CD4-positive, alpha-beta T cell treated with Interferon gamma for 1 hour (primary cell): ENCODE results near the gene PDP2.
"Not testable (repeated sequence)": the region's sequence is repeated elsewhere in the genome, so short reads cannot be mapped to it uniquely, and the experiment has no call there.

ENCODE experiments used
- DNase-seq: peaks from one replicate; pipeline ENCODE4 v3.0.0-alpha.2; 2020

PDP2 gene

DNA sequence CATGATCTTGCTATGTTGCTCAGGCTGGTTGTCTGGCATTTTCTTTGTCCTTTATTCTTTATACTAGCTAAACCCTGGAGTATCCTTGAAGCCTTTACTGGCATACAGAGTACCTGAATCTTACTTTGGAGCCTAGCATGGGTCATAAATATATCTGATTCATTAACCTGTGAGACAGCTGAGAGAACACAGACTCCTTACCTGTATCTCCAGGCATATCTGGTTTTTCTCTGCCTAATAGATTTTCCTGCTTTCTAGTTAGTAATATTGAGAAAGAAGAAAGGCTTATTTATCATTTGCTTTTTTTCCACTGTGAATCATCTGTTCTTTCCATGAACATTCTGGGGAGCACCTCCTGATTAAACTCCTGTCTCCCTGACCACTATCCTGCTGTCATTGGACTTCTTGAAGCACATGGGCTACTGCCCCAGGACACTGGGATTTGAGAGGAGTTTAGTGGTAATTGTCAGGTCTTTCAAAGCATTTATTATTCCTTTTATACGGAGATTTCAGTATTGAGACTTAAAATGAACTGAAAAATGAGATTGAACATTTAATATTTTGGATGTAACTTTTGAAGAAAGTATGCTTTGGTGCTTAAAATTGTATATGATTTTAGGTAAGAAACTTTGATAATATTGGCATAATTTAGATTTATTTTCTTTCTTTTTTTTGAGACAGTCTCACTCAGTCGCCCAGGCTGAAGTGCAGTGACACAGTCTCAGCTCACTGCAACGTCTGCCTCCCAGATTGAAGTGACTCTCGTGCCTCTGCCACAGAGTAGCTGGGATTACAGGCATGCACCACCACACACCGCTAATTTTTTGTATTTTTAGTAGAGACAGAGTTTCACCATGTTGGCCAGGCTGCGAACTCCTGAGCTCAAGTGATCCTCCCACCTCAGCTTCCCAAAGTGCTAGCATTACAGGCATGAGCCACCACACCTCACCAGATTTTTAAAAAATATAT, 8.6 kb downstream of the PDP2 start:
- no peak for DNase-seq

DNA sequence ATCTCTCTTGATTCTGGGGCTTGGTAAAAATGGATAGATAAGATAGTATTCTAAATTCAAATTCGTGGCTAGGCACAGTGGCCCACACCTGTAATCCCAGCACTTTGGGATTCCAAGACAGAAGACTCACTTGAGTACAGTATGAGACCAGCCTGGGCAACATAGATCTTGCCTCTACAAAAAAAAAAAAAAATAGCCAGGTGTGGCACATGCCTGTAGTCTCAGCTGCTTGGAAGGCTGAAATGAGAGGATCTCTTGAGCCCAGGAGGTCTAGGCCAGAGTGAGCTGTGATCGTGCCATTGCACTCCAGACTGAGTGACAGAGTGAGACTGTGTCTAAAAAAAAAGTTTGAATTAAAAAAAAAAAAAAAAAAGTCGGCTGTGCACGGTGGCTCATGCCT, 9.3 kb downstream of the PDP2 start:
- DNase-seq = no peak

DNA sequence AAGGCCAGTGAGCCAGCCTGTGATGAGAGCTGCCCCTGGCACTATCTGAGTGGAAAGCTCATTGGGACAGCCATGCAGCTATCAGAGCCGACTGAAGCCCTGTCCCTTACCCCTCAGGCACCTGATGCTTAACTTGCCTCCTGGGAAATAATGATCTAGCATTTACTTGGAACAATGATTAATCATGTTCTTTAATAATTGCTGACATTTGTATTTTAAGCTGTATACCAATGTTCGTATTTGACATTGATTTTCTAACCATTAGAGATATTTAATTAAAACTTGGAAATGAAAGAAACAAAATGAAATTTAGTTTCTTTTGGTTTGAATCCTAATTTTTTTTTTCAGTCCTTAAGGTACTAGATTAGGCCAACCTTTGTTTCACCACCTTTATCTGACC, 10.5 kb downstream of the PDP2 start:
- DNase-seq = no peak

DNA sequence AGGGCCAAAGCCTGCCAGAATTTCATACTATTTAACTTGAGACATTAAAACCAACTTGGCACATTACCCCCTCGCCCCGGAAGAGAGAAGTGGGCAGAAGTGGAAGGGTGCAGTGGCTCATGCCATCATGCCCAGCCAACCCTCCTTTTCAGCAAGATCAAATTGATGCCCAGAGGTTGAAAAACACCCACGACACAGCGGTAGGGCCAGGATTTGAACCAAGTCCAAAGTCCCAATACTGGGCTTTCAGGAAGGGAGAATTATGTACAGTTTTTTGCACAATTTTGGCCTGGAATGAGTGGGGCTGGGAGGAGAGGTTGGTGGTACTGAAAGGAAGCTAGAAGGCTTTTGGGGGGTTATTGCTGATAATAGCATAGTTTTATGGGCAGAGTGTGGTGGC, 11.0 kb downstream of the PDP2 start:
- DNase-seq = no peak

DNA sequence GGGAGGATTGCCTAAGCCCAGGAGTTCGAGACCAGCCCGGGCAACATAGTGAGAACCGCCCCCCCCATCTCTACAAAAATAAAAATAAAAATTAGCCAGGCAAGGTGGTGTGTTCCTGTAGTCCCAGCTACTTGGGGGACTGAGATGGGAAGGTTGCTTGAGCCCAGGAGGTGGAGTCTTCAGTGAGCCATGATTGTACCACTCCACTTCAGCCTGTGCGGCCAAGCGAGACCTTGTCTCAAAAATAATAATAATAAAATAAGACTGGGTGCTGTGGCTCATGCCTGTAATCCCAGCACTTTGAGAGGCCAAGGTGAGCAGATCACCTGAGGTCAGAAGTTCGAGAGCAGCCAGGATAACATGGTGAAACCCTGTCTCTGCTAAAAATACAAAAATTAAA, 11.5 kb downstream of the PDP2 start:
- DNase-seq = no peak

DNA sequence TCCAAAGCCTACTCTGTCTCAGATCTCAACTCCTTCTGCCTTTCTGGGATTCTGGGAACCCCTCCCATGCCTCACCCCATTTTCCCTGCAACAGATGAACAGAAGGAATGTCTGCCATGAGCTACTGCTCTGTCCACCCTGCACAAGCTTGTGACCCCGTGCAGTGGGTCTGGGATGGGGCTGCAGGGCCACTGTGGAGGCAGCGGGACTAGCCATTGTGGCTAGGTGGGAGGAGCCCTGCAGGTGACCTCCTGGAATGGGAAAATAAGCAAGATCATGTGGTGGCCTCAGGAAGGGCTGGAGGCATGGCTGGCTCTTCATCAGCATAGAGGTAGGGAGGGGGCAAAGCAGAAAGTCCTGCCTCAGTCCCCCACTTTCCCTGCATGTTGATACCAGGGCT, 13.7 kb downstream of the PDP2 start:
- DNase-seq = no peak

DNA sequence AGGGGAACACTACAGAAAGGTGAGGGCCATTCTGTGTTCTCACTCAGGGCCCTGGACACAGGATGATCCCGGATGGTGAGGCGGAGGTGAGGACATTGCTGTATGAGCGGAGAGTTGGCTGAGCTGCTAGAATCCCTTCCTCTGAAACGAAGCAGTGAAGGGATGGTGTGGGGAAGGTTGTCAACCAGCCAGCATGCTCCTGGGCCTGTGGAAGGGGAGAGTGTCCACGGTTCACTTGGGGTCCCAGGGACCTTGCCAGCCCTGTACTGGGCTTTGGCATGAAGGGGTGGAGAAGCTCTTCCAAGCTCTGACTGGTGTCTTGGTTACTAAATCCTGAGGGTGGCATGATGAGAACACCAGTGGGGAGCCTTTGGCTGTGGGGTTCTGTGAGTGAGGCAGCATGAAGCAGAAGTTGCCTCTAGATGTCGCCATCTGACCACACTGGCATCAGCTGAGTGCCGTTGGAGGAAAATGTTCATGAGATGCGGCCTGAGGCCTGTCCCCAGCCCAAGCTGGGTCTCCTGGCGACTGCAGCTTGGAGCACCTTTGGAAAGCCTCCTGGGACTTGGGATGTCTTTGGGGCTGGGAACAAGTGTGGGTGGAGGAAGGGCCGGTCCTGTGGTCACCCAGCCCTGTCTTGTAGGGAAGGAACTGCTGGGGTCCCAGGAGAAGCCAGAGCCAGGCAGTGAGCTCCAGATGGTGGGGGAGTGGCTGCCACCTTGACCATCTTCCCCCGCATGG, 14.8 kb downstream of the PDP2 start:
- DNase-seq = peak; percentile 48

DNA sequence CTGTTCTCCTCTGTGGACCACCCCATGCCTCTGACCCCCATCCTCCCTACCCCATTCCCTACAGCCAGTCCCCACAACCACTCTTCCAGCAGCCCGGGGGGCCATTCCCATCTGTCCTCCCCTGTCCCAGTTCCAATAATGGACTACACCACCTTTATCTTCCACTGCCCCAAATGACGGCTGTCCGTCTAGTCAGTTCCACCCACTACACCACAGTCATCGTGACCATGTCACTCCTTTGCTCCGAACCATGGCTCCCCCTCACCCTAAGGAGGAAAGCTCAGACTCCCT, 15.3 kb downstream of the PDP2 start:
- DNase-seq = no peak

DNA sequence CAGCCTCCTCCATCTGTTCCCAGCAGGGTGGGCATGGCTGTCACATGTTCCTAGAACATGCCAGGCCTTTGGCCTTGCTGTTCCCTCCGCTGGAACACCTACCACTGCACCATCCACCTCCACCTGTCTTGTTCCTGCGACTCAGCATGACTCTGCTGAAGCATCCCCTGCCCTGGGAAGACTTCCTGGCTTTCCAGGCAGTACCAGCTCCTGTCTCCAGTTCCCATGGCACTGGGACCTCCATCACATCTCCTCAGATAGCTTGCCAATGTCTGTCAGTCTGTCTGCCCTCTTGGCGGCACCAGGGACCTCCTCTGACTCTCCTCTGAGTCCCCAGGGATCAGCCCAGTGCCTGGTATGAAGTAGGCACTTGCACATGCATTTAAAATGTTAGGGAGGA, 15.7 kb downstream of the PDP2 start:
- DNase-seq = no peak

DNA sequence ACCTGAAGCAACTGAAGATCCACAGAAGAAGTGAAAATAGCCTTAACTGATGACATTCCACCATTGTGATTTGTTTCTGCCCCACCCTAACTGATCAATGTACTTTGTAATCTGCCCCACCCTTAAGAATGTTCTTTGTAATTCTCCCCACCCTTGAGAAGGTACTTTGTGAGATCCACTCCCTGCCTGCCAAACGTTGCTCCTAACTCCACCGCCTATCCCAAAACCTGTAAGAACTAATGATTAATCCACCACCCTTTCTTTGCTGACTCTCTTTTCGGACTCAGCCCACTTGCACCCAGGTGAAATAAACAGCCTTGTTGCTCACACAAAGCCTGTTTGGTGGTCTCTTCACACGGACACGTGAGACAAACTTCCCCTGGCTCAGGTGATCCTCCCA, 16.4 kb downstream of the PDP2 start:
- not testable (repeated sequence) for DNase-seq

DNA sequence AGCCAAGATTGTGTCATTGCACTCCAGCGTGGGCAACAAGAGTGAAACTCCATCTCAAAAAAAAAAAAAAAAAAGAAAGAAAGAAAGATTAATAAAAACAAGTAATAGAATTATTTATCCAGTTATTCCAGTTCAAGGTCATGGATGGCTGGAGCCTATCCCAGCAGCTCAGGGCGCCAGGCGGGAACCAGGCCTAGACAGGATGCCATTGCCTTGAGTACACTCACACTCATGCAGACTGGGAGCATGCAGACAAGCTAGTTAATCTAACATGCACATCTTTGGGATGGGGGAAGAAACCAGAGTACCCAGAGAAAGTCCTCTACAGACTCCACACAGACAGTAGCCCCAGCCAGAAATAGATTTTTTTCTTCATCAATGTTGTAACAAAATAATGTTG, 17.9 kb downstream of the PDP2 start:
- no peak for DNase-seq

DNA sequence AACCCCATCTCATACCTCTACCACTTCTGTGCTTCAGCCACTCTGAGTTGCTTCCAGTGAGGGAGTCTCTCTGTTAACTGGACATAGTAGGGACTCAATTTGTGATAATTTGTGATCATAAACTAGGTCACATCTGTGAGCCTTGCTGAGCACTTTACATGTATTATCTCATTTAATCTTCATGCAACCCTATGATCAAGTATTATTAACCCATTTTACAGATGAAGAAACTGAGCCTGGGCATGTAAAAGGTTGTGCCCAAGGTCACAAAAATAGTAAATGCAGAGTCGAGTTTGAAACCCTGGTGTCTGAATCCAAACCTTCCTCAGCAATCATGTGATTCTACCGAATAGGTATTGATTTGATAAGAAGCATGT, 18.6 kb downstream of the PDP2 start:
- DNase-seq = no peak

DNA sequence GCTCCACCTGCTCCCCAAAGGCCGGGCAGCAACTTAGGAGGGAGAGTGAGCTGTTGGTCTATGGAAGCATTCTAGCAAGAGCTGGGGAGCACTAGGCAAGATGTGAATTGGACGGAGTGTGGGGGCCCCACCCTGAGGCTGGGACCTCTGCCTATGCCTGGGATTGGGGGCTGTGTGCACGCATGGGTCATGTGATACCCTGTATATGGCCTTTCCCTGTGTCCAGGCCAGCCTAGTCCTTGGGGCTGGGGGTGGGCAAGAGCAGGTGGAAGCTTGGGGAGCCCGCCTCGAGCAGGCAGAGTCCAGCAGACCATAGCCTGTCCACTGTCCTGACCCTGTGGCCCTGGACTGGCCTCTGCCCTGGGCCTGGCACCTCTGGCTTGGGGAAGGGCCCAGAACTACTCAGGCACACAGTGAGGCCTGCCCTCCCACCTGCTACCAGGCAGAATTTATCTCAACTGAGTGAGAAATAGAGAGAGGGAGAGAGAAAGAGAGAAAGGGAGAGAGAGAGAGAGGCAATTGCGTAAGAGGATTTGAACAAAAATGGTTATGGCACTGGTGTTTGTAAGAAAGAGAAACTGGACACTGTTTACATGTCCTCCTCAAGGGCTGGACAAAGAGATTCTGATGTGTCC, 19.1 kb downstream of the PDP2 start:
- no peak for DNase-seq

DNA sequence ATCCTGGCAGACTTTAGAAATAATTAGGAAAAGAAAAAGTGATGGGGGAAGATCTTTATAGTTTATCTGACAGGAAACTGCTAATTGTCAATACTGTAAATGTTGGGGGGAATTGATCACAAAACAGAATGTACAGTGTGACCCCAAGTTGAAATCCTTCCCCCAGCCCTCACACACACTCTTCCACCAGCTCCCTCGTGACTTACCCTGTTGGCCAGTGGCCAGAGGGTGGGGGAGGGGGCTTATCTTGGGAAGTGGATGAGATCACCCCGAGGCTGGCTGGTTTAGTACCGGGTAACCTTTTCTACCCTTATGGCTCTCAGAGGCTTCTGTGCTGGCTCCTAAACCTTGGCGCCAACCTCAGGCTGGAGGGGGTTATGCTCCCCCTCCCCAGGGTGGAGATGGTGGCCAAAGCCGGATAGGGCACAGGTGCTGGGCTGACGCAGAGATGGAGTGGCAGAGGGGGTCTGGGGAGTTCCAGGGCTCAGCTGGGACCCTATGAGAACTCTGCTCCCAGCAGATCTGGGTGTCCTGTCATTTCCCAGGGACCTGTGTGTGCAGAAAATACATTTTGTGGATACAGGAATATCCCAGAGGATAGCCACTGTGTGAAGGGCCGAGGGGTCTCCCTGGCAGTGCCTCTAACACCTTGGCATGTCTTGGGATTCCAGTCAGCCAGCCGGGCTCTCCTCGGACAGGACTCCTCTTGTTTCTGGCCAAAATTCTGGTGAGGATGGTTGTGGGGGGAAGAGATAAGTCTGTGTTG, 19.8 kb downstream of the PDP2 start:
- no peak for DNase-seq

DNA sequence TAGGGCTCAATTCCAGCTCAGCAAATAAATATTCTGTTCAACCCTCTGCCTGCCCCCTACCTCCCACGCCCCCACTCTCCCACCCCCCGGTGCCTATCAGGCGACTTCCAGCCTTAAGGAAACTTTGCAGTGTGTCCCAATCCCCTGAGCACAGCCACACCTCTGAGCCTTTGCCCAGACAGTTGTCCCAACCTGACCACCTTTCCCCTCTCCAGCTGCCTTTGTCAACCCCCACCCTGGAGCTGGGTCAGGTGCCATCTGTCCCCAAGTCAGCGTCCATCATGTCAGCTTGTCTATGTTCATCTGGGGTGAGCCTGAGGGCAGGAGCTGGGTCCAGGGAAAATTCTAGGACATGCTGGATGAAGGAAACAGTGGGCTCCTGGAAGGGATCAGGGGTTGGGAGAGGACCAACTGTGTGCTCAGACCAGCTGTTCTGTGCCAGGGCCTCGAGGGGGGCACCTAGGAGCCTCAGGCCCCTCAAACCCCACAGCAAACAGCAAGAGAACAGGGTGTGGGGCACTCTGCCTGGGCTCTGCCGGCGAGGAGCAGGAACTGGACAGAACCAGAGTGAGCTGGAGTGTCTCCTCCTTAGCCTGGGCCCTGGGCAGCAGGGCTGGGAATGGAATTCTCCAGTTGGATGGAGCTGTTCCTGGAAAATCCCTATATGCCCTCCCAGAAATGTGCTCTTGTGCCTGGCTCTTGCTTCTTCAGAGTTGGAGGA, 20.6 kb downstream of the PDP2 start:
- no peak for DNase-seq

DNA sequence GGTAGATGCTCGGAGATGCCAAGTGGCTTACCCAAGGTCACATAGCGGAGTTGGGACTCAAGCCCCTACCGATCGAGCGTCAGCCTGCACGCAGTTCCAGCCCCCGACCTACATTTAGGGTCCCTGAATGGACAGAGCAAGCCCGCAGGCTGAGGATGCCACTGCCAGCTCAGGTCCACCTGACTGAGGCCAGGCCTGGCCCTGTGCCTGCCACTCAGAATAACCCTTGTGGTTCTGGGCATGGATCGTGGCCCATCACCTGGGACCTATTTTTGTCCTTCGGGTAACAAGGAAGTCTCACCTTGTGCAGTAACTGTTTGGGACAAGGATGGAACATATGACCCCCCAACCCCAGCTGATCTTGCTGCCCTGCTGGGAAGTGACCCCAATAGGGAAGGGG, 21.3 kb downstream of the PDP2 start:
- no peak for DNase-seq

DNA sequence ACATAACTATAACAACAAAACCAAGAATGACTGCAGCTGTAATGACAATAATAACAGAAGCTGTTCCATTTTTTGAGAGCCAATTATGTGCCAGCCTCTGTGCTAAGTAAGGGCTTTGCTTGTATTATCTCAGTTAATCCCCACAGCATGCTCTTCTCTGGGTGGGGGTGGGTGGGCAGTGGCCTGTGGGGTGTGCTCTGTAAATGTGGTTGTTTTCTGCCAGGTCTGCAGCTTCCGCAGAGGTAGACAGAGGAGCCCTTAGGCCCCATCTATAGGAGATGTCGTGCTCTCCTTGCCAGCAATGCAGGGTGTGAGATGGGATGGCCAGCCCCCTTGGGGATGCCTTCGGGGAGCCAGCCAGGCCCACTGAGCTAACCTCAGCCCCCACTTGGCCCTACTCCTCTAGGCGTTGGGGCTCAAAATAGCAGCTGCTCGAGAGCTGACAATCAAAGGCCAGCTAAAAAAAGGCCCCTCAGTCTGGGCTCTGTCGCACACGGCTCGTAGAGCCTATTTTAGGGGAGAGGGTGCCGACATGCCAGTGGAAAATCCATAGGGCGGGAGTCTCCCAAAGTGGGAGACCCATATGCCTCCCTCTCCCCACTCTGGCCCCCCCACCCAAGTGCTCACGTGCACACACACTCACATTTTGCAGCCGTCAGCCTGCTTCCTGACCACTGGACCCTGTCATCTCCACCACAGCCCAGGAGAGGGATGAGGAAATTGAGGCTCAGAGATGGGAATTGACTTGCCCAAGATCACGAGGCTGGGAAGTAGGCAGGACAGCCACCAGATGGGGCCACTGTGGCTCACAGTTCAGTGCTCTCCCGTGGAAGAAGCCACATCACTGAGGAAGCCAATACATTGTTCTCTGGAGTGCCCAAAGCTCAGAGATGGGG, 22.6 kb downstream of the PDP2 start:
- DNase-seq = no peak

DNA sequence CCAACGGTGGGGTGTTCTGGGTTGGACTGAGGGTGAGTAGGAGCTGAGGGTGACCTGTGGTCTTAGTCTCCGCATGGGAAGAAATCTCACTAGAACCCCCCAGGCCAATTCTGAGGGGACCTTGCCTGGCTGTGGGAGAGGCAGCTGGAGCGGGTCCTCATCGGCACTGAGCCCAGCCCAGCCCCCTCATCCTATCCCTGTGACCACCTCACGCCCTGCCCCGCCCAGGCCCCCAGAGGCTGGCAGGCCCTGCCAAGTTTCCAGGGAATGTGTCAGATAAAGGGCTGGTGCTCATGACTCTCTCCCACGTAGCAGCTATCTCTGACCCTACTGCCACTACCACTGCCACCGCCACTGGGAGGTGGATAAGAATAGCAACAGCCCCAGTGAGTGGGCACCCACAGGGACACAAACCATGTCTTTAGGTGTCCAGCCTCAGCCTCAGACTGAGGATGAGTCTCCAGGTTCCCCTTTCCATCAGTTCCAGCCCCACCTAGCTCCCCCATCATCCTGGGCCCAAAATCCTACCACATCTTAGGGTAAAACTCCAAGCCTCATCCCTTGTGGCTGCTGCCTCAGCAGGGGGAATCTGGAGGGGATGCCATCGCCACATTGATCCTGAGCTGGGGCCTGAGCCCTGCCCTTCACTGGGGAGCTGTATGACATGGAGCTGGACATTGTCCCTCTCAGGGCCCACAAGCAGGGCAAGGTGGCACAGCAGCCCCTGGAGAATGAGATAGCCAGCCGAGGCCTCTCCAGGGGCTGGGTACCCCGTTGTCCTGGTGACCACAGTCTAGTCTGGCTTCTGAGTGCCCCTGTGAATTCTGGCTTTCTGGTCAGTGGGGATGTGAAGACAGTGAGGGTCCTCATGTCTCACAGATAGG, 23.5 kb downstream of the PDP2 start:
- no peak for DNase-seq

DNA sequence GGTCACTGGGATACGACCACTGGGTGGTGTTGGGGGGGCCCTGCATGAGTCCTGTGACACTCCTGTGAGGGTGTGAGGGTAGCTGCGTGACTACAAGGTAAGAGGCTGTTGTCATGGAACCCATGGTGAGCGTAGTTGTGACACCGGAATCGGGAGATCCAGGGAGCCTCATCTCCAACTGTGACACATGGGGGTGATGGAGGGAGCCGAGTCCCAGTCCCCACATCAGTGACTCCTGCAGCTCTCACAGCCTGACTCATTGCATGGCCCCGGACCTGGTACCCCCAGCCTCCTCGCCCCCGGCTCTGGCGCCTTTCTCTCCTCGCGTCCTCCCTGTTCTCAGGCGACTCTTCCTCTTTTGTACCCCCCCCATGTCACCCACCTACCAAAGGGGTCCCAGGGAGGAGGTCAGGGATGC, 24.1 kb downstream of the PDP2 start:
- DNase-seq = no peak

DNA sequence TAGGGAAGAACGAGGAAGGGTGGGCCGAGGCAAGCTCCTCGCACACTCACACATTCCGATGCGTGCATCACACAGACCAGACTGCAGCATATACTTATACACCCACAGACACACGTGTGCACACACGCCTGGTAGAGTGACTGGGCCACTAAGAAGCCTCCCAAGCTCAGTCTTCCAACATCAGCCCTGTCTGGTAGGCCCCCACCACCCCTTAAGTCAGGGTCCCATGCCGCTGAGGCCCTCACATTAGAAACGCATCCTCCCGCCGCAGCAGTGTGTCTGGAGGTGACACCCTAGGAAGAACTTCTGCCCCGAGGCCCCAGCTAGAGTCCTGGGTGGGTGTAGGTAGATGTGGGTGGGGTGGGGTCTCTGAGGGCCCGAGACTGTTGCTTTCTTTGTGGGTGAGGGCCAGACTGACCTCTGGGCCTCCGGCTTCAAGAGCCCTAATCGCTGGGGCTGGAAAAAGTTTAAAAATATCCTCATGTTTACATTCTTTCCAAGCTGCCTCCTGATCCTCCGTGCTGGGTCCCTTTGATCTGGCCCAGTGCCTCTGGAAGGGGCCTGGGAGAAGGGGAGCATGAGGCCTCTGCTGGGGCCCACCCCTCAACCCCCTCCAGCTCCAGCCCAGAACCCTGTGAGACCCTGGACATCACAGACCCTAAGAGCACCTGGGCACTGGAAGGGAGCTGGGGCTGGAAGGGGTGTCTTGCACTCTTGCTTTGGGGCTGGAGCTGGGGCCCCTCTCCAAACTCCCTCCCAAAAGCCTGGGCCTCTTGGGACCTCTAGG, 24.7 kb downstream of the PDP2 start:
- DNase-seq = no peak
